GM21360 (cell line): ENCODE measurements around the gene SPINT2.
"Not testable (repeated sequence)": the region's sequence is repeated elsewhere in the genome, so short reads cannot be mapped to it uniquely, and the experiment has no call there.

Experiments
- ATAC-seq: cut with Tn5 transposase; IDR thresholded peaks from one replicate; pipeline ENCODE4 v1.9.1; 2021; ENCODE audit warnings: mild to moderate bottlenecking, moderate library complexity; ENCODE audit not compliant: unreplicated experiment

The SPINT2 gene

GRCh38 chr19:38234615-38235014 lies 29.8 kb upstream of the SPINT2 start:
- ATAC-seq, result no peak

GRCh38 chr19:38239816-38240215 lies 24.6 kb upstream of the SPINT2 start:
- no peak for ATAC-seq

GRCh38 chr19:38243279-38243673 lies 21.1 kb upstream of the SPINT2 start:
- no peak for ATAC-seq

GRCh38 chr19:38245826-38246498 lies 18.4 kb upstream of the SPINT2 start:
- no peak for ATAC-seq

GRCh38 chr19:38247126-38247525 lies 17.2 kb upstream of the SPINT2 start:
- no peak for ATAC-seq

GRCh38 chr19:38247734-38248268 lies 16.6 kb upstream of the SPINT2 start:
- no peak for ATAC-seq

GRCh38 chr19:38248421-38248820 lies 16.0 kb upstream of the SPINT2 start:
- ATAC-seq, result no peak

- ATAC-seq, result no peak
Observed at GRCh38 chr19:38250428-38250820, 13.9 kb upstream of the SPINT2 start.

- no peak for ATAC-seq
Observed at GRCh38 chr19:38250821-38251563, 13.4 kb upstream of the SPINT2 start.

GRCh38 chr19:38251564-38252051 lies 12.8 kb upstream of the SPINT2 start:
- ATAC-seq, result no peak

- no peak for ATAC-seq
Observed at GRCh38 chr19:38252385-38252784, 12.0 kb upstream of the SPINT2 start.

GRCh38 chr19:38252941-38253691 lies 11.3 kb upstream of the SPINT2 start:
- ATAC-seq, result no peak

GRCh38 chr19:38253788-38254187 lies 10.6 kb upstream of the SPINT2 start:
- ATAC-seq, result no peak

- ATAC-seq, result no peak
Observed at GRCh38 chr19:38255383-38256014, 8.9 kb upstream of the SPINT2 start.

- ATAC-seq, result not testable (repeated sequence)
Observed at GRCh38 chr19:38261942-38262341, 2.4 kb upstream of the SPINT2 start.

- ATAC-seq, result no peak
Observed at GRCh38 chr19:38262585-38263268, 1.6 kb upstream of the SPINT2 start.

GRCh38 chr19:38263689-38264485 lies 486 bp upstream of the SPINT2 start:
- no peak for ATAC-seq

- no peak for ATAC-seq
Observed at GRCh38 chr19:38265213-38265861, 964 bp downstream of the SPINT2 start.

- ATAC-seq, result no peak
Observed at GRCh38 chr19:38265921-38266429, 1.6 kb downstream of the SPINT2 start.
